SU-DHL-6 (cell line): Measurements from ENCODE around the gene EME1.
"Not testable (repeated sequence)": the region's sequence is repeated elsewhere in the genome, so short reads cannot be mapped to it uniquely, and the experiment has no call there.

Experiments used
- EZH2phosphoT487 ChIP-seq: fragments of 200-600 bp; sonication (generic), shearing (Covaris generic); conservative IDR thresholded peaks from 2 replicates; pipeline ENCODE4 v1.6.1; 2018; ENCODE audit warnings: mild to moderate bottlenecking, antibody characterized with exemption, low read length, moderate library complexity, mixed read lengths
- TF ChIP-seq, protein P1 (sequence below): fragments of 200-600 bp; sonication (generic); IDR thresholded peaks from one replicate; pipeline ENCODE4 v1.5.1; 2017; ENCODE audit warnings: antibody characterized with exemption, mild to moderate bottlenecking, low read length, moderate library complexity; ENCODE audit not compliant: insufficient read depth, poor library complexity, severe bottlenecking

DNA sequence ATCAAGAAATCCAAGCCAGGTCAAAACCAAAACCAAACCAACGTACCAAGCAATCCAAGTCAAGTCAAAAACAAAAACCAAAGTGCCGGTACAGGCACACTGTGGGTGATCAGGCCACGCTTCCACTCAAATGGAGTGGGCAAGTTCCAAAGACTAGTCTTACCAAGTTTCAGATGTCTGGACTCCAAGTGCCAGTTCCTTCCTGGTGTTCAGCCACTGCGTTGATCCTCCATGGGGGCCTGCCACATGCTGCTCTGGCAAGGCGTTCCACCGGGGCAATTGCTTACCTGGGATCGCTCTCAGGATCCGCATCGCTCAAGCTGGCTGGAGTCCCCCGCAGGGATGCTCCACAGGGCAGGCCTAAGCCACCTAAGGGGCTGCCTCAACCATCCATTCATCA, 46.5 kb downstream of the EME1 start:
- TF ChIP-seq, protein P1, sequence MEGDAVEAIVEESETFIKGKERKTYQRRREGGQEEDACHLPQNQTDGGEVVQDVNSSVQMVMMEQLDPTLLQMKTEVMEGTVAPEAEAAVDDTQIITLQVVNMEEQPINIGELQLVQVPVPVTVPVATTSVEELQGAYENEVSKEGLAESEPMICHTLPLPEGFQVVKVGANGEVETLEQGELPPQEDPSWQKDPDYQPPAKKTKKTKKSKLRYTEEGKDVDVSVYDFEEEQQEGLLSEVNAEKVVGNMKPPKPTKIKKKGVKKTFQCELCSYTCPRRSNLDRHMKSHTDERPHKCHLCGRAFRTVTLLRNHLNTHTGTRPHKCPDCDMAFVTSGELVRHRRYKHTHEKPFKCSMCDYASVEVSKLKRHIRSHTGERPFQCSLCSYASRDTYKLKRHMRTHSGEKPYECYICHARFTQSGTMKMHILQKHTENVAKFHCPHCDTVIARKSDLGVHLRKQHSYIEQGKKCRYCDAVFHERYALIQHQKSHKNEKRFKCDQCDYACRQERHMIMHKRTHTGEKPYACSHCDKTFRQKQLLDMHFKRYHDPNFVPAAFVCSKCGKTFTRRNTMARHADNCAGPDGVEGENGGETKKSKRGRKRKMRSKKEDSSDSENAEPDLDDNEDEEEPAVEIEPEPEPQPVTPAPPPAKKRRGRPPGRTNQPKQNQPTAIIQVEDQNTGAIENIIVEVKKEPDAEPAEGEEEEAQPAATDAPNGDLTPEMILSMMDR, result not testable (repeated sequence)
- TF ChIP-seq EZH2phosphoT487, result not testable (repeated sequence)
